22Rv1 (cell line): Measurements from ENCODE around the gene EPAS1.

Source experiments
- ZFX ChIP-seq: fragments of 450-650 bp; IDR thresholded peaks from 2 replicates; pipeline ENCODE4 v1.6.1; 2017; ENCODE audit warnings: antibody characterized with exemption, borderline replicate concordance
- TF ChIP-seq, protein P1 (sequence below): fragments of 450-650 bp; IDR thresholded peaks from 2 replicates; pipeline ENCODE4 v1.5.1; 2017; ENCODE audit warnings: mild to moderate bottlenecking

- TF ChIP-seq, protein P1, sequence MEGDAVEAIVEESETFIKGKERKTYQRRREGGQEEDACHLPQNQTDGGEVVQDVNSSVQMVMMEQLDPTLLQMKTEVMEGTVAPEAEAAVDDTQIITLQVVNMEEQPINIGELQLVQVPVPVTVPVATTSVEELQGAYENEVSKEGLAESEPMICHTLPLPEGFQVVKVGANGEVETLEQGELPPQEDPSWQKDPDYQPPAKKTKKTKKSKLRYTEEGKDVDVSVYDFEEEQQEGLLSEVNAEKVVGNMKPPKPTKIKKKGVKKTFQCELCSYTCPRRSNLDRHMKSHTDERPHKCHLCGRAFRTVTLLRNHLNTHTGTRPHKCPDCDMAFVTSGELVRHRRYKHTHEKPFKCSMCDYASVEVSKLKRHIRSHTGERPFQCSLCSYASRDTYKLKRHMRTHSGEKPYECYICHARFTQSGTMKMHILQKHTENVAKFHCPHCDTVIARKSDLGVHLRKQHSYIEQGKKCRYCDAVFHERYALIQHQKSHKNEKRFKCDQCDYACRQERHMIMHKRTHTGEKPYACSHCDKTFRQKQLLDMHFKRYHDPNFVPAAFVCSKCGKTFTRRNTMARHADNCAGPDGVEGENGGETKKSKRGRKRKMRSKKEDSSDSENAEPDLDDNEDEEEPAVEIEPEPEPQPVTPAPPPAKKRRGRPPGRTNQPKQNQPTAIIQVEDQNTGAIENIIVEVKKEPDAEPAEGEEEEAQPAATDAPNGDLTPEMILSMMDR, result no peak
- no peak for TF ChIP-seq ZFX
Measured at GRCh38 chr2:46303233-46303632, 6.0 kb downstream of the EPAS1 start.
